Neuronal stem cell (in vitro differentiated cells): ENCODE measurements around the gene SPECC1.
"Not testable (repeated sequence)": the region's sequence is repeated elsewhere in the genome, so short reads cannot be mapped to it uniquely, and the experiment has no call there.

Experiments
- DNase-seq: peaks from one replicate; pipeline ENCODE4 v3.0.0-alpha.2; 2013; ENCODE audit warnings: low spot score
- H2AFZ ChIP-seq: one replicate; pipeline ENCODE4 v1.6.1; 2013; ENCODE audit warnings: mild to moderate bottlenecking, low read length, inconsistent platforms
- H2AK5ac ChIP-seq: 2 replicates; pipeline ENCODE4 v1.6.1; 2013; ENCODE audit warnings: low read depth, mild to moderate bottlenecking, inconsistent platforms, low read length, moderate library complexity, mixed read lengths
- H2BK120ac ChIP-seq: 2 replicates; pipeline ENCODE4 v1.6.1; 2013; ENCODE audit warnings: low read depth, mild to moderate bottlenecking, inconsistent platforms, low read length, moderate library complexity, mixed read lengths
- H2BK12ac ChIP-seq: one replicate; pipeline ENCODE4 v1.6.1; 2013; ENCODE audit warnings: low read length, inconsistent platforms
- H2BK15ac ChIP-seq: 2 replicates; pipeline ENCODE4 v1.6.1; 2013; ENCODE audit warnings: mild to moderate bottlenecking, low read length, inconsistent platforms, mixed read lengths
- H2BK5ac ChIP-seq: one replicate; pipeline ENCODE4 v1.6.1; 2013; ENCODE audit warnings: inconsistent platforms, mild to moderate bottlenecking, low read length, moderate library complexity
- H3K14ac ChIP-seq: one replicate; pipeline ENCODE4 v1.6.1; 2013; ENCODE audit warnings: low read length, inconsistent platforms
- H3K18ac ChIP-seq: 2 replicates; pipeline ENCODE4 v1.6.1; 2013; ENCODE audit warnings: low read length, inconsistent platforms
- H3K23ac ChIP-seq: 2 replicates; pipeline ENCODE4 v1.6.1; 2013; ENCODE audit warnings: low read depth, mild to moderate bottlenecking, mixed read lengths, low read length, inconsistent platforms; ENCODE audit not compliant: poor library complexity
- H3K27ac ChIP-seq: replicated peaks from 3 replicates; pipeline ENCODE4 v1.5.1; 2013; ENCODE audit warnings: low read length, inconsistent platforms
- H3K27me3 ChIP-seq, 3 experiments: 2 replicates each; pipeline ENCODE4 v1.6.1; 2013; ENCODE audit warnings: low read length in 3 of 3, mild to moderate bottlenecking in 2 of 3, inconsistent platforms in 1 of 3, low read depth in 1 of 3, mixed read lengths in 1 of 3, moderate library complexity in 1 of 3; ENCODE audit not compliant: control insufficient read depth in 3 of 3, insufficient read depth in 3 of 3
- H3K36me3 ChIP-seq, 2 donors: replicated peaks in 1 of 2; 2 replicates each; pipeline ENCODE4 v1.6.1; 2013; ENCODE audit warnings: low read length in 2 of 2; ENCODE audit not compliant: control insufficient read depth in 2 of 2, insufficient read depth in 2 of 2
- H3K4ac ChIP-seq: 2 replicates; pipeline ENCODE4 v1.6.1; 2013; ENCODE audit warnings: inconsistent platforms, mild to moderate bottlenecking, low read length, moderate library complexity
- H3K4me1 ChIP-seq, 2 donors: 1 replicate in 1 of 2; 2 replicates in 1 of 2; pipeline ENCODE4 v1.6.1; 2013; ENCODE audit warnings: low read length in 2 of 2, low read depth in 1 of 2; ENCODE audit not compliant: control insufficient read depth in 2 of 2, insufficient read depth in 1 of 2
- H3K4me2 ChIP-seq: one replicate; pipeline ENCODE4 v1.6.1; 2013; ENCODE audit warnings: mild to moderate bottlenecking, low read length, inconsistent platforms; ENCODE audit not compliant: insufficient read depth, poor library complexity, severe bottlenecking
- H3K4me3 ChIP-seq, 2 donors: 2 replicates each; pipeline ENCODE4 v1.5.1; 2013; ENCODE audit warnings: low read length in 2 of 2, mild to moderate bottlenecking in 2 of 2, inconsistent platforms in 1 of 2, moderate library complexity in 1 of 2
- H3K79me1 ChIP-seq: one replicate; pipeline ENCODE4 v1.6.1; 2013; ENCODE audit warnings: low read depth, mild to moderate bottlenecking, inconsistent platforms, low read length, moderate library complexity
- H3K9ac ChIP-seq: one replicate; pipeline ENCODE4 v1.6.1; 2013; ENCODE audit warnings: mild to moderate bottlenecking, low read depth, low read length, inconsistent platforms; ENCODE audit not compliant: poor library complexity
- H3K9me3 ChIP-seq, 2 donors: replicated peaks in 1 of 2; 2 replicates each; pipeline versions ENCODE3 to v1.6.1; 2013; ENCODE audit warnings: low read length in 2 of 2, mild to moderate bottlenecking in 2 of 2, inconsistent platforms in 1 of 2, low read depth in 1 of 2, mixed read lengths in 1 of 2, moderate library complexity in 1 of 2; ENCODE audit not compliant: control insufficient read depth in 2 of 2, insufficient read depth in 1 of 2
- H4K8ac ChIP-seq: one replicate; pipeline ENCODE4 v1.6.1; 2013; ENCODE audit warnings: low read depth, mild to moderate bottlenecking, inconsistent platforms, low read length, moderate library complexity
- H4K91ac ChIP-seq: one replicate; pipeline ENCODE4 v1.6.1; 2013; ENCODE audit warnings: low read length, low read depth, mild to moderate bottlenecking, inconsistent platforms; ENCODE audit not compliant: poor library complexity
- WGBS, 2 donors: extraction: QIAGEN DNeasy Blood & Tissue Kit; methylation state at CpG; one replicate each; pipeline ENCODE4 v1.1.7; 2013; ENCODE audit warnings: missing lambda C conversion rate in 2 of 2, mixed read lengths in 1 of 2; ENCODE audit not compliant: insufficient read length in 2 of 2, insufficient replicate concordance in 1 of 2; ENCODE audit errors: extremely low coverage in 2 of 2; 5-methylcytosine and 5-hydroxymethylcytosine counted together

The SPECC1 gene

GRCh38 chr17:20234276-20234675, 225.1 kb downstream of the SPECC1 start:
- Histone ChIP-seq H2BK12ac (no peak overlapping the region), H3K9me3 (no peaks in the 10 kb centered on the region), H2BK15ac (no peak overlapping the region), H2BK5ac (no peak overlapping the region), H4K8ac (no peak overlapping the region), H2AK5ac (no peak overlapping the region), H2BK120ac (no peak overlapping the region), H4K91ac (no peak overlapping the region), H3K23ac (no peak overlapping the region), H3K4me1 (no peaks in the 10 kb centered on the region), H3K79me1 (no peaks in the 10 kb centered on the region), H2AFZ (no peak overlapping the region), H3K14ac (no peak overlapping the region), H3K4me2 (no peak overlapping the region), H3K27me3 (no peaks in the 10 kb centered on the region), H3K4ac (no peak overlapping the region), H3K9ac (no peak overlapping the region), H3K27ac (no peak overlapping the region), H3K4me3 (no peak overlapping the region), H3K36me3 (peaks cover 22 to 73% of the 10 kb centered on the region in 2 donors), H3K18ac (no peak overlapping the region)
- no peak for DNase-seq
- WGBS, 2 donors, result no CpG with 5 or more reads among the region's 4 CpGs

- Histone ChIP-seq H4K8ac (no peak overlapping the region), H3K4me1 (no peaks in the 10 kb centered on the region), H3K9ac (no peak overlapping the region), H3K23ac (no peak overlapping the region), H2AK5ac (no peak overlapping the region), H2AFZ (no peak overlapping the region), H3K9me3 (no peaks in the 10 kb centered on the region), H2BK12ac (no peak overlapping the region), H3K27ac (no peak overlapping the region), H2BK120ac (no peak overlapping the region), H3K36me3 (peaks cover 20 to 59% of the 10 kb centered on the region in 2 donors), H2BK15ac (no peak overlapping the region), H3K4me3 (no peak overlapping the region), H3K27me3 (no peaks in the 10 kb centered on the region), H3K18ac (no peak overlapping the region), H3K14ac (no peak overlapping the region), H3K79me1 (no peaks in the 10 kb centered on the region), H3K4me2 (no peak overlapping the region), H2BK5ac (no peak overlapping the region), H3K4ac (no peak overlapping the region), H4K91ac (no peak overlapping the region)
- no CpG with 5 or more reads among the region's 6 CpGs for WGBS, 2 donors
- no peak for DNase-seq
Measured at GRCh38 chr17:20235747-20236146, 226.6 kb downstream of the SPECC1 start.

GRCh38 chr17:20236578-20237227, 227.5 kb downstream of the SPECC1 start:
- H2AK5ac ChIP-seq, result no peak overlapping the region

GRCh38 chr17:20239776-20240175, 230.6 kb downstream of the SPECC1 start:
- H3K23ac ChIP-seq, H2BK12ac ChIP-seq, H2AFZ ChIP-seq, H2AK5ac ChIP-seq, H2BK15ac ChIP-seq, H2BK120ac ChIP-seq, H3K18ac ChIP-seq, H3K27me3 ChIP-seq, H3K14ac ChIP-seq, H3K4me3 ChIP-seq, H3K27ac ChIP-seq, H2BK5ac ChIP-seq, H3K9me3 ChIP-seq, H3K4me2 ChIP-seq, H3K79me1 ChIP-seq, H4K8ac ChIP-seq, H3K9ac ChIP-seq, H4K91ac ChIP-seq, DNase-seq, H3K4ac ChIP-seq, H3K4me1 ChIP-seq: not testable (repeated sequence)
- no CpG with 5 or more reads among the region's 3 CpGs for WGBS, 2 donors
- H3K36me3 ChIP-seq, result peaks cover under 1 to 19% of the 10 kb centered on the region in 2 donors

More at GRCh38 chr17:20236578-20237227, 227.5 kb downstream of the SPECC1 start:
- Histone ChIP-seq H3K4me3 (no peak overlapping the region), H3K36me3 (peaks cover 15 to 50% of the 10 kb centered on the region in 2 donors), H3K9ac (no peak overlapping the region), H3K23ac (no peak overlapping the region), H3K4me1 (no peaks in the 10 kb centered on the region), H2BK120ac (no peak overlapping the region), H3K4ac (no peak overlapping the region), H3K4me2 (peak overlapping the region; percentile 2), H2BK15ac (no peak overlapping the region), H4K91ac (no peak overlapping the region), H2BK12ac (no peak overlapping the region), H2BK5ac (no peak overlapping the region), H3K27me3 (no peaks in the 10 kb centered on the region), H3K9me3 (no peaks in the 10 kb centered on the region), H2AFZ (no peak overlapping the region), H3K79me1 (no peaks in the 10 kb centered on the region), H3K18ac (no peak overlapping the region), H3K14ac (no peak overlapping the region), H4K8ac (no peak overlapping the region), H3K27ac (no peak overlapping the region)
- DNase-seq, result no peak
- whole genome bisulfite sequencing, 2 donors, result no CpG with 5 or more reads among the region's 5 CpGs
